Mucosa of descending colon (tissue), 3 donors: ENCODE measurements around the gene PTGFRN. TPM values are rescaled to one million over a fixed set of nuclear protein-coding genes. Genes with fewer than 3 reads are reported as not detected.

Experiments
- ATAC-seq: fragments of 200-7000 bp; cut with Tn5 transposase; one replicate; pipeline ENCODE4 v1.9.1; 2020; ENCODE audit warnings: mild to moderate bottlenecking, moderate library complexity
- DNase-seq, 3 donors: peaks; one replicate each; pipeline ENCODE4 v3.0.0-alpha.2; 2020
- H3K36me3 ChIP-seq: fragments of 200-600 bp; one replicate; pipeline ENCODE4 v1.8.0; 2021; ENCODE audit warnings: low read depth, mild to moderate bottlenecking
- H3K4me1 ChIP-seq: fragments of 200-600 bp; one replicate; pipeline ENCODE4 v1.8.0; 2021; ENCODE audit warnings: low read depth, mild to moderate bottlenecking
- H3K4me3 ChIP-seq: fragments of 200-600 bp; one replicate; pipeline ENCODE4 v1.8.0; 2021; ENCODE audit warnings: mild to moderate bottlenecking
- H3K9me3 ChIP-seq: fragments of 200-600 bp; one replicate; pipeline ENCODE4 v1.8.0; 2021; ENCODE audit warnings: mild to moderate bottlenecking
- CTCF ChIP-seq: fragments of 200-600 bp; IDR thresholded peaks from one replicate; pipeline ENCODE4 v1.8.0; 2022; ENCODE audit warnings: antibody characterized with exemption, mild to moderate bottlenecking
- intact Hi-C, 2 donors: fragments of 100-400 bp; cut with DNase I in 1 of 2; cut with micrococcal nuclease in 1 of 2; formaldehyde crosslinking; loops; one replicate each; pipeline versions ENCODE4 v1.11.0 to v1.11.1; 2022; cut with DNase I, micrococcal nuclease
- total RNA-seq, 3 donors: library from RNA; stranded (reverse); fragmentation: NEBNext Ultra II Directional in 2 of 3; extraction: Animal tissue kit (Norgen Biotek cat#: 25700) in 2 of 3; gene quantifications; one replicate each; pipeline versions ENCODE4 v1.2.1 to v1.2.4, GENCODE V29; 2021 to 2023
- donor health status: DM: no; HTN: no; CAD: no; lungs with moderate emphysema.
- donor health status: DM: no; HTN: no; CAD: no.
- donor health status: DM: no; HTN: yes; CAD: no.

Gene PTGFRN
- total RNA-seq, 3 donors from 2014 or later, result 74.4 to 185 (median 84.4) TPM

DNA sequence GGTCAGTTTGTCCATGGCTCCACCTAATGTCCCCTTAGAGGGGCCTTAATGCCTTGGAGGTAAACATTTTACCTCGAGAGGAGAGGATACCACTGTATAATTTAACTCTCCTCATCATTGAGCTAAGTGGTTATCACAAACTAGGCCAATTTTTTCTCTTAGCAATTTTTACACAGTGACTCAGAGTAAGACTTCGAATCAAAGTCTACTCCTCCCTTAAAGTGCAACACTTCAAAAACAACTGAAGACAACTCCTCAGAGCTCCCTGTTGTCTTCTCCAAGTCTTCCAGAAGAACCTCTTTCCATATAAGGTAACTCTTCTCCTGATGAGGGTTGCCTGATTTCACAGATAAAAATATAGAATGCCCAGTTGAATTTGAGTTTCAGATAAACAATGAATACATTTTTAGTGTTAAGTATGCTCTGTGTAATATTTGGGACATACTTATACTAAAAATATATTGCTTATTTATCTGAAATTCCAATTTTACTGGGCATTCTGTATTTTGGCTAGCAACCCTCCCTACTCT lies 4.9 kb upstream of the PTGFRN start:
- DNase-seq (no peak), ATAC-seq (no peak)
- TF ChIP-seq CTCF, result no peak
- Histone ChIP-seq H3K4me1 (no peaks in the 10 kb centered on the region), H3K36me3 (no peaks in the 10 kb centered on the region), H3K9me3 (no peaks in the 10 kb centered on the region), H3K4me3 (no peak overlapping the region)
- intact Hi-C loops, result loop anchor here in 1 of 2 donors (10.0 kb wide), 1 partner anchor 150 kb away; no protein-coding TSS in a partner anchor

GRCh38 chr1:116906812-116907211 lies 2.9 kb upstream of the PTGFRN start:
- Histone ChIP-seq H3K9me3 (no peaks in the 10 kb centered on the region), H3K4me1 (peaks cover 7% of the 10 kb centered on the region), H3K36me3 (no peaks in the 10 kb centered on the region), H3K4me3 (no peak overlapping the region)
- intact Hi-C loops, result loop anchor here in 1 of 2 donors (10.0 kb wide), 1 partner anchor 148 kb away; no protein-coding TSS in a partner anchor
- no peak for TF ChIP-seq CTCF
- DNase-seq (no peak), ATAC-seq (no peak)

DNA sequence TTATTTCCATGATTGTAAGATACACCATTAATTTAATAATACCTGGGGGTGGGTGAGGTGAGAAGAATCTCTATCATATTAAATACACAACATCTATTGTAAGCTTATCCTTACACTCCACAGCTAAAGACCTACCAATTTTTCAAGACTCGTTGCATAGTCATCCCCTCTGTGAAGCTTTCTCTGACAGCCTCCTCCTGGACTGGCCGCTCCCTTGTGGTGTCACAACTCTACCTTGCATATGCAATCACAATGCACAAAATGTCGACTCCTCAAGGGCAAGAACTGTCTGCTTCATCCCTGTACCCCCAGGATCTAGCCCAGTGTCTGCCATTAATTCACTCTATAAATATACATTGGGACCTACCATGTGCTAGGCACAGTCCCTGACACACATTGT lies 2.4 kb upstream of the PTGFRN start:
- intact Hi-C loops, result loop anchor here in 1 of 2 donors (10.0 kb wide), 1 partner anchor 147 kb away; no protein-coding TSS in a partner anchor
- DNase-seq, result no peak
- H3K4me3 ChIP-seq, result no peak overlapping the region
- no peaks in the 10 kb centered on the region for H3K9me3 ChIP-seq
- H3K36me3 ChIP-seq, result no peaks in the 10 kb centered on the region
- no peak for ATAC-seq
- peaks cover 7% of the 10 kb centered on the region for H3K4me1 ChIP-seq
- no peak for TF ChIP-seq CTCF

- H3K9me3 ChIP-seq, result no peaks in the 10 kb centered on the region
- intact Hi-C loops, result loop anchor here in 1 of 2 donors (10.0 kb wide), 1 partner anchor 147 kb away; no protein-coding TSS in a partner anchor
- DNase-seq (no peak), ATAC-seq (no peak)
- peaks cover 7% of the 10 kb centered on the region for H3K4me1 ChIP-seq
- TF ChIP-seq CTCF, result no peak
- H3K36me3 ChIP-seq, result no peaks in the 10 kb centered on the region
- no peak overlapping the region for H3K4me3 ChIP-seq
Measured at GRCh38 chr1:116908266-116908665, 1.4 kb upstream of the PTGFRN start.

DNA sequence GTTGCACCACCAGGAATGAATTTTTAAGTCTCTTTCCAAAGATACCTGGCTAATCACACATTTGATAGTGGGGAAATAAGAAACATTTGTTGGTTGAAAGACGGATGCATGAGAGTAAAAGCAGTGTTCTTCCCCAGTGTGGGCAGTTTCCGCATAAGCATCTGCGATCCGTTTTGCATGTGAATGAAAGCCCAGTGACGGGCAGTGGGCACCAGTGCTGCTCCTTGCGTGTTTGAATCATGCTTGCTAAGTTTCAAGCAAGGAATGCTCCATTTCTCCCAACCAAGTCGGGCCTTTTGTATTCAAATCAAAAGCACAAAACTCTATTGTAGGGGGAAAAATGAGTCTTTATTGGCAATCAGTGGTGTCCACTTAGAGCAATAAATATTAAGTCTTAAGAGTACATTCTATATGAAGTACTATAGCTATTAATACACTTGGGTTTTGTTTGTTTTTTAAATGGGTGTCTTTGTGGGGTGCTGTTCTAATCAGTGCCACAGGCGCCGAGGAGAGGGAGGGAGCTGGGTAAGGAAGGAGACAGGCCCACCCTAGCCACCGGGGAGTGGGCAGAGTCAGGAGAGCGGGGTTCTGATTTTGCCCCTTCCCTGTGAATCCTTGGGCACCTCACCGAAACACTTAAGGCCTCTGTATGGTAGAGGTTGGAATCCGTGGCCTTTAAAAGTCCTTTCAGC lies 750 bp upstream of the PTGFRN start:
- no peak for DNase-seq
- intact Hi-C loops, result loop anchor here in 1 of 2 donors (10.0 kb wide), 1 partner anchor 146 kb away; no protein-coding TSS in a partner anchor
- no peak for TF ChIP-seq CTCF
- ATAC-seq, result no peak
- Histone ChIP-seq H3K4me1 (peaks cover 7% of the 10 kb centered on the region), H3K36me3 (no peaks in the 10 kb centered on the region), H3K4me3 (no peak overlapping the region), H3K9me3 (no peaks in the 10 kb centered on the region)
